HK-2 (cell line): ENCODE results near the gene GH2.
"Not testable (repeated sequence)": the region's sequence is repeated elsewhere in the genome, so short reads cannot be mapped to it uniquely, and the experiment has no call there.

Experiments
- DNase-seq: peaks from one replicate; pipeline ENCODE4 v3.0.0-alpha.2; 2018; ENCODE audit not compliant: unreplicated experiment

GH2 gene

DNA sequence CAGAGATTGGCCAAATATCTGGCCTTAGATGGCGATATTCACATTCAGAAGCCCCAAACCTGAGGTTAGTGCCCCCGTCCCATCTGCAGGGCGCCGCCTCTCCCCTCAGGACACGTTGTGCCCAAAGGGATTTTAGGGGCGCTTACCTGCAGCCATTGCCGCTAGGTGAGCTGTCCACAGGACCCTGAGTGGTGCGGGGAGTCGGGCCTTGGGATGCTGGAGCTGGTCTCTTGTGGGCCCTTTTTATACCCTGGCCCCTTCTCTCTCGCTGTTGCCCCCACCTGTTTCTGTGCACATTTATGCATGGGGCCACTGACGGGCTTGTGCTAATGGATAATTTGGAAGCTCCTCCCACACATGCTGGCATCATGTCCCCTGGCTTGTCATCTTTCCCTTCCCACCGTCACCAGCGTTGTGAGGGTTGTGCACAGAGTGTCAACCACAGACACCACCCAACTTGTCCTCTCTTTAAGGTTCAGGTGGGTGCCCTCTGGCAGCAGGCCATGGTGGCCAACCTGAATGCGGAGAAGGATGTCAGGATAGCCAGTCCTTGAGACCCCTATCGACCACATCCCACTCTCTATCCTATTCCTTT lies 29.4 kb upstream of the GH2 start, which contains the start of gene CSHL1:
CSHL1 (minus strand) TSS at position 218 of the 595 bp plus-strand sequence; CDS start at position 156, 62 bp downstream.
- no peak for DNase-seq

DNA sequence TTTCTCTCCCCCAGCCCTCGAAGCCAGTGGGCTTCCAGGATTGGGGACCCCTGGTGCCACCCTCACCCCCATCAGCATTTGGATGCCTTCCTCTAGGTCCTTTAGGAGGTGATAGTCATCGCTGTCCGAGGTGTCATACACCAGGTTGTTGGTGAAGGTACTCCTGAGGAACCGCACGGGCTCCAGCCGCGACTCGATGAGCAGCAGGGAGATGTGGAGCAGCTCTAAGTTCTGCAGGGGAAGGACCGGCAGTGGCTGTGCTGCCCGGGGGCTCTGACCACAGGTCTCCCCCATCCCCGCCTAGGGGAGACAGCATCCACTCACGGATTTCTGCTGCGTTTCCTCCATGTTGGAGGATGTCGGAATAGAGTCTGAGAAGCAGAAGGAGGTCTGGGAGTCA lies 28.4 kb upstream of the GH2 start:
- DNase-seq: no peak

DNA sequence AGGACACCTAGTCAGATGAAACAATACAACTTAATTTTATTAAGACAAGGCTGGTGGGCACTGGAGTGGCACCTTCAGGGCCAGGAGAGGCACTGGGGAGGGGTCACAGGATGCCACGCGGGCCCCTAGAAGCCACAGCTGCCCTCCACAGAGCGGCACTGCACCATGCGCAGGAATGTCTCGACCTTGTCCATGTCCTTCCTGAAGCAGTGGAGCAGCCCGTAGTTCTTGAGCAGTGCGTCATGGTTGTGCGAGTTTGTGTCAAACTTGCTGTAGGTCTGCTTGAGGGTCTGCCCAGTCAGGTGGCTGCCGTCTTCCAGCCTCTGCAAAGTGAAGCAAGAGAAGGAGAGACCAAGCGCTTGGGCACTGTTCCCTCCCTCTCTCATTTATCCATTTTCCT lies 27.8 kb upstream of the GH2 start:
- DNase-seq: not testable (repeated sequence)

DNA sequence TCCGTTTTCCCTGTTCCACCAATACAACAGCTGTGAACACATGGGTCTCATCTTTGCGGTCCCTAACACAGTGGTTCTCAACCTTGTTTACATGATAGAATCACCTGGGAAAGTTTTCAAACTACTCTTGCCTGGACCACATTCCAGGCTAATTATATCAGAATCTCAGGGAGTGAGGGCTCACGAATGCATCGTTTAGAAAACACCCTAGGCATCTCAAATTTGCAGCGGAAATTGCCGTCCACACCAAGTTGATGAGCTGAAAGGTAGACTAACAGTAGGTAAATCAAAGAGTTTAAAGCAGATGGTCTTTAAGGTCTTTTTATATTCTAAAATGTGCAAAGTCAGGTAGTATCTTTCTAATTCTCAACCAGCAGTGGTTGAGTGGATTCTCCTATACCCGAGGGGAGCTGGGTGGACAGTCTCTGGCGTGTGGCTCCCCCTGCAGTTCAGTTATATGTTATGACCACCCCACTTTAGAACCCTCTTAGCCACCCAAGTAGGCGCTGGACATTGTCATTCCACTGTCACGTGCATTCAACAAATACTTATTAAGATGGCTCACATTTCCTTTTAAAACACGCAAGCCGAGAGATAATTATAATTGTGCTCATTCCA lies 25.5 kb upstream of the GH2 start:
- DNase-seq: not testable (repeated sequence)

DNA sequence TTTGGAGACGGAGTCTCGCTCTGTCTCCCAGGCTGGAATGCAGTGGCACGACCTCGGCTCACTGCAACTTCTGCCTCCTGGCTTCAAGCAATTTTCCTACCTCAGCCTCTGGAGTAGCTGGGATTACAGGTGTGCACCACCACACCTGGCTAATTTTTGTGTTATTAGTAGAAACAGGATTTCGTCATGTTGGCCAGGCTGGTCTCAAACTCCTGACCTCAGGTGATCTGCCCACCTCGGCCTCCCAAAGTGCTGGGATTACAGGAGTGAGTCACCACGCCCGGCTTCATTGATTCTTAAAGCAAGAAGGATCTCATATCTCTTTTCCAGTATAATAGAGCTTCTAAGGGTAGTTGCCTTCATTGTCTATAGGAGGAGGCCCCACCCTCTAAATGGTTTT lies 23.1 kb upstream of the GH2 start:
- not testable (repeated sequence) for DNase-seq

DNA sequence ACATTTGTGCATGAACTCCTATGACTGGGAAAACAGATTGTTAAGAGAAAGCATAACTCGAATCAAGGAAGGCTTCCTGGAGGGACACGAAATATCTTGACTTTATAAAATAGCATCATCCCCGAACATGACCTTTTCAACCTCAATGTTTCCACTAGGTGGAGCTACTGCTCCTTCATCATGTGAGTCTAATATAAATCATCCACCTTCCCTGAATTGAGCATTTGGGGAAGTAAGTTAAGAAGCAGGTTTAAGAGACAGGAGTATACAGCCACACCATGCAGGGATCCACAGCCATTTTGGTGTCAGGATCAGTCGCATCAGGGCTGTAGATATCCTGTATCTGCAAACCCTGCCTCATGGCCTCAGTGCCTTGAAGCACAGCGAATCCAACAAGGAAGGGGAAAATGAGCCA lies 22.1 kb upstream of the GH2 start:
- DNase-seq: not testable (repeated sequence)

DNA sequence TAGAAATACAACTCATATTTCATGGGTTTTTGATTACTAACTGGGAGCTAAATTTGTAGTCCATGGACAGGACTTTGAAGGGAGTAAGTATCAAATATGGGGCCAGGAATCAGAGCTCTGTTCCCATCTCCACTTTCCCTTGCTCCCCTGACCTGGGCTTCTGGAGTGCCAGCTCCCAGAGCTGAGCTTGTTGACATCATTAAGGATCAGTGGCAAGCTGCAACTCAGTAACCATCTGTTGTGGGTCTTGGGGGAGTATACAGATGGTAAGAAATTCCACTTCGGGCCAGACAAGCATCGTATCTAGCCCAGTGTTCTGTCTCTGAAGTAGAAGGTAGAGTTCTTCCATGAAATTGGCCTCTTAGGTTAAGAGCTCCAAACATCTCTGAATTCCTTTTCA lies 20.2 kb upstream of the GH2 start:
- not testable (repeated sequence) for DNase-seq

DNA sequence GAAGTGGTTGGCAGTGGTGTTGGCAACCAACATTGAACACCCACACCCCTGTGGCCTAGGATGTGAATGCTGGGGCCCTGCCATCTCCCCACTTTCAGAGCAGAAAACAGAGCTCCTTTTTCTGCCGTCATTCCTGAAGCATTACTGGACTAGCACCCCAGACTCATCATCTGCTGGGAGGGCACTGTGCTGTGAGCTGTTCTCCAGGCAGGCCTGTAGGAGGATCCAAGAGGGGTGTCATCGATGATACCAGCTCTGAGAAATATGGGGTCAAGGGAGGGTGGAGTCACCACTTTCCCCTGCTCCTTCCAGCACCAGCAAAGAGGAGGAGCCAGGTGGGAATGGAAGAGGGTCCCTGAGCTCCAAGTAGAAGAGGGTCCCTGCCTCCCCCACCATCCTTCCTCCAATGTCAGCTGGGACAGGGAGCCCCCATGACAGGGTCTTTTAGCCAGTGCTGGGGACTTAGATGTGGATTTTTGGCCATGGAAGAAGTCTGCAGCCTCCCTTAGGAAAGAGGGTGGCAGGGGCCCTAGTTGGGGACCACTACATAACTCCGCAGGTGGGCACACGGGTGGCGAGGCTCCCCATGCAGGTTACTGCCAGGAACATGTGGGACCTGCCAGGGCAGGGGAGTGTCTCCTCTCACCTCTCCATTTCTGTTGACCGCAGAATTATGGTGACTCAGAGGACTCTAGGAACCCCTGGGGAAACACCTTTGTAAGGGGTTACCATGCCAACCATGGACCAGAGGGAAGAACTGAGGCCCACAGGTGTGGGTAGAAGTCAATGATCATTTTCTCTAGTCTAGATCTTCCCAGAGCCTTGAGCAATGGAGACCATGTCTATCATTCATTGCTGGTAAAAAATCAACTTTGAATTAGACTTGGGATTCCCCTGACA lies 17.4 kb upstream of the GH2 start:
- not testable (repeated sequence) for DNase-seq

DNA sequence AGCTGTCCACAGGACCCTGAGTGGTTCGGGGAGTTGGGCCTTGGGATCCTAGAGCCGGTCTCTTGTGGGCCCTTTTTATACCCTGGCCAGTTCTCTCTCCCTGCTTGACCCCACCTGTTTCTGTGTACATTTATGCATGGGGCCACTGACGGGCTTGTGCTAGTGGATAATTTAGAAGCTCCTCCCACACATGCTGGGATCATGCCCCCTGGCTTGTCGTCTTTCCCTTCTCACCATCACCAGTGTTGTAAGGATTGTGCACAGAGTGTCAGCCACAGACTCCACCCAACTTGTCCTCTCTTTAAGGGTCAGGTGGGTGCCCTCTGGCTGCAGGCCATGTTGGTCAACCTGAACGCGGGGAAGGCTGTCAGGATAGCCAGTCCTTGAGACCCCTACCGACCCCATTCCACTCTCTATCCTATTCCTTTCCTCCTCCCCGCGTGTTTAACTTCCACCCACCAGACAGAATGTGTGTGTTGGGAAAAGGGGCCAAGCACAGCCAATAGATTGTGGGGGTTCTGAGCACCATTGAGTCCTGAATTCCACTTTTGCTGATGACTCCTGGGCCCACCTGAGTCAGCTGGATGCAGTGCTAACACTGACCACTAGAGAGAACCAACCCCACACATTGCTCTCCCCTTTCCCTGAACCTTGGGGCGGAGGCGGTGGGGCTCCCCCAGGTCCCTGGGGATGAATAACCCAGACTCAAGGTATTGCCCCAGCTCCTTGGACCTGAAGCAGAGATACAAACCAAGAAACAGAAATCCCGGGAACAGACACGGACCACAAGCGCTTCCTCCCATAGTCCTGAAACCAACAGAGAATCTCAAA lies 15.0 kb upstream of the GH2 start, which contains the start of gene CSH1:
CSH1 (minus strand) TSS at position 51 of the 831 bp plus-strand sequence. CDS start 63 bp downstream, outside the sequence.
- DNase-seq: not testable (repeated sequence)

DNA sequence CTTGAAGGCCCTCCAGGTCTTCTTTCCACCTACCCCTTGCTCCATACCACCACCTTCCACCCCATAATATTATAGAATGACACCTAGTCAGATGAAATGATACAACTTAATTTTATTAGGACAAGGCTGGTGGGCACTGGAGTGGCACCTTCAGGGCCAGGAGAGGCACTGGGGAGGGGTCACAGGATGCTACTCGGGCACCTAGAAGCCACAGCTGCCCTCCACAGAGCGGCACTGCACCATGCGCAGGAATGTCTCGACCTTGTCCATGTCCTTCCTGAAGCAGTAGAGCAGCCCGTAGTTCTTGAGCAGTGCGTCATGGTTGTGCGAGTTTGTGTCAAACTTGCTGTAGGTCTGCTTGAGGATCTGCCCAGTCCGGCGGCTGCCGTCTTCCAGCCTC lies 13.1 kb upstream of the GH2 start:
- DNase-seq: not testable (repeated sequence)

DNA sequence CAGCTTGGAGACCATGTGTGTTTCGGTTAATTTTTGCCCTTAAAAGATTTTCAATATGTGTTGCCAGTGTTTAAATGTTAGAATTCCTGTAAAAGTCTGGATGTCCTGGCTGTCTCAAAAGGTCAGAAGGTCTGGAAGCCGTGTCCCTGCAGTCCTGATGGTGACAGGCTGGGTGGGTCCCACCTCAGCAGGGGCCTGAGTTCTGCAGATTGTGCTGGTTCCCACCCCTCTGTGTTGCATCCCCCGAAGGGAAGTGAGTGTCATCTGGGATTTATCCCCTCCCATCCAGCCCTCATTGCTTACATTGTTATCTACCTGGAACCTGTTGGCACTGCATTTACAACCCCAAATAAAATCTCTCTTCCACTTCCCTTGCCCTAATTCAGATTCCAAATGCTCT lies 12.3 kb upstream of the GH2 start:
- DNase-seq: not testable (repeated sequence)

DNA sequence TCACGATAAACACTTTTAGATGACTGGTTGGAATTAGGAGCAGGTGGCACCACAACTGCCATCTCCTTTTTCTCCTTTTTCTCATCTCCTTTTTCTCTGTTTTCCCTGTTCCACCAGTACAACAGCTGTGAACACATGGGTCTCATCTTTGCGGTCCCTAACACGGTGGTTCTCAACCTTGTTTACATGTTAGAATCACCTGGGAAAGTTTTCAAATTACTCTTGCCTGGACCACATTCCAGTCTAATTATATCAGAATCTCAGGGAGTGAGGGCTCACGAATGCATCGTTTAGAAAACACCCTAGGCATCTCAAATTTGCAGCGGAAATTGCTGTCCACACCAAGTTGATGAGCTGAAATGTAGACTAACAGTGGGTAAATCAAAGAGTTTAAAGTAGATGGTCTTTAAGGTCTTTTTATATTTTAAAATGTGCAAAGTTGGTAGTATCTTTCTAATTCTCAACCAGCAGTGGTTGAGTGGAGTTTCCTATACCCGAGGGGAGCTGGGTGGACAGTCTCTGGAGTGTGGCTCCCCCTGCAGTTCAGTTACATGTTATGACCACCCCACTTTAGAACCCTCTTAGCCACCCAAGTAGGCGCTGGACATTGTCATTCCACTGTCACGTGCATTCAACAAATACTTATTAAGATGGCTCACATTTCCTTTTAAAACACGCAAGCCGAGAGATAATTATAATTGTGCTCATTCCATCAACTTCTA lies 10.7 kb upstream of the GH2 start:
- not testable (repeated sequence) for DNase-seq

DNA sequence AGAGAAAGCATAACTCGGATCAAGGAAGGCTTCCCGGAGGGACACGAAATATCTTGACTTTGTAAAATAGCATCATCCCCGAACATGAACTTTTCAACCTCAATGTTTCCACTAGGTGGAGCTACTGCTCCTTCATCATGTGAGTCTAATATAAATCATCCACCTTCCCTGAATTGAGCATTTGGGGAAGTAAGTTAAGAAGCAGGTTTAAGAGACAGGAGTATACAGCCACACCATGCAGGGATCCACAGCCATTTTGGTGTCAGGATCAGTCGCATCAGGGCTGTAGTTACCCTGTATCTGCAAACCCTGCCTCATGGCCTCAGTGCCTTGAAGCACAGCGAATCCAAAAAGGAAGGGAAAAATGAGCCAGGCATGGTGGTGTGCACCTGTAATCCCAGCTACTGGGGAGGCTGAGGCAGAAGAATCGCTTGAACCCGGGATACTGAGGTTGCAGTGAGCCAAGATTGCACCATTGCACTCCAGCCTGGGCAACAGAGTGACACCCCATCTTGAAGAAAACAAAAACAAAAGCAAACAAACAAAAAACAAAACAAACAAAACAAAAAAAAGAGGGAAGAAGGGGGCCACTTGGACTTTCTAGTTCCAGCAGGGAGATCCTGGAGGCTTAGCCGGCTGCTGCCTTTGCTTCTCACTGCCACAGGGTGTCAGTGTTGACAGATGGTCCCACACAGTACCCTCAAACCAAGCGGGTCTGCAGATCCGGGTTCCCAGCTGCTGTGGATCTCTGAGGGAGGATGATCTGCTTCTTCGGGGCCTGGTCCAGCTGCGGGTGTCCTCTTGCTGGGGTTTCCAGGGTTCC lies 7.5 kb upstream of the GH2 start:
- not testable (repeated sequence) for DNase-seq

DNA sequence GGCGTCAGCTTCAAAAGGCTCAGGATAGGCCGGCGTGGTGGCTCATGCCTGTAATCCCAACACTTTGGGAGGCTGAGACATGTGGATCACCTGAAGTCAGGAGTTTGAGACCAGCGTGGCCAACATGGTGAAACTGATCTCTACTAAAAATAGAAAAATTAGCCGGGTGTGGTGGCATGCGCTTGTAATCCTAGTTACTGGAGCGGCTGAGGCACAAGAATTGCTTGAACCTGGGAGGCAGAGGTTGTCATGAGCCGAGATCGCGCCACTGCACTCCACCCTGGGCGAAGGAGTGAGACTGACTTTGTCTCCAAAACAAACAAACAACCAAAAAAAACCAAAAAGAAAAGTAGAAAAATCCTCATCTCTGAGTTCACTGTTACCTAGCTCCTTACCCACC lies 3.4 kb upstream of the GH2 start:
- DNase-seq: not testable (repeated sequence)

DNA sequence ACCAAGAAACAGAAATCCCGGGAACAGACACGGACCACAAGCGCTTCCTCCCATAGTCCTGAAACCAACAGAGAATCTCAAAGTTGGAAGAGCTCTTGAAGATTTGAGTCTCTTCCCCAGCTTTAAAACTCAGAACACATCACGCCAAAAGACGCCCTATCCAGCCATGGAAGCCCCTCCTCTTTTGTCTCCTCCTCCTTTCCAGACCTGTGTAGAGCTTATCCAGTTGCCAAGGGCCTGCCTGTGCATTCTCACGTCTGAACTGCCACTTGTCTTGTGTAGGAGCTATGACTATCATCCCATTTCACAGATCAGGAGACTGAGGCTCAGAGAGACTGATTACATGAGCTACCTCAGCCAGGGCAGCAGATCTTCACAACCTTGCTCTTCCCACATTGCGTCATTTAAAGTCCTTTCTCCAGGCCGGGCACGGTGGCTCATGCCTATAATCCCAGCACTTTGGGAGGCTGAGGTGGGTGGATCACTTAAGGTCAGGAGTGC lies 932 bp upstream of the GH2 start:
- not testable (repeated sequence) for DNase-seq

DNA sequence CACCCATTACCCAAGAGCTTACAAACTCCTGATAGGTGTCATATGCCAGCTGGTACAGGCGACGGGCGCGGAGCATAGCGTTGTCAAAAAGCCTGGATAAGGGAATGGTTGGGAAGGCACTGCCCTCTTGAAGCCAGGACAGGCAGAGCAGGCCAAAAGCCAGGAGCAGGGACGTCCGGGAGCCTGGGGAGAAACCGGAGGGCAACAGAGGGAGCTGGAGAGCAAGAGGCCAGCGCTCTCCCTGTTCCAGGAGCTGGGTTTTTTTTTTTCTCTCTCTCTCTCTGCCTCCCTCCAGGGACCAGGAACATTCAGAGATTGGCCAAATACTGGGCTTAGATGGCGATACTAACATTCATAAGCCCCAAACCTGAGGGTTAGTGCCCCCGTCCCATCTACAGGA lies 407 bp downstream of the GH2 start:
- not testable (repeated sequence) for DNase-seq

DNA sequence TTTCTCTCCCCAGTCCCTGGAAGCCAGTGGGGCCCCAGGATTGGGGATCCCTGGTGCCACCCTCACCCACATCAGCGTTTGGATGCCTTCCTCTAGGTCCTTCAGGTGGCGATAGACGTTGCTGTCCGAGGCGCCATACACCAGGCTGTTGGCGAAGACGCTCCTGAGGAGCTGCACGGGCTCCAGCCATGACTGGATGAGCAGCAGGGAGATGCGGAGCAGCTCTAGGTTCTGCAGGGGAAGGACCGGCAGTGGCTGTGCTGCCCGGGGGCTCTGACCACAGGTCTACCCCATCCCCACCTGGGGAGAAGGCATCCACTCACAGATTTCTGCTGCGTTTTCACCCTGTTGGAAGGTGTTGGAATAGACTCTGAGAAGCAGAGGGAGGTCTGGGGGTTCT lies 1.0 kb downstream of the GH2 start:
- no peak for DNase-seq

DNA sequence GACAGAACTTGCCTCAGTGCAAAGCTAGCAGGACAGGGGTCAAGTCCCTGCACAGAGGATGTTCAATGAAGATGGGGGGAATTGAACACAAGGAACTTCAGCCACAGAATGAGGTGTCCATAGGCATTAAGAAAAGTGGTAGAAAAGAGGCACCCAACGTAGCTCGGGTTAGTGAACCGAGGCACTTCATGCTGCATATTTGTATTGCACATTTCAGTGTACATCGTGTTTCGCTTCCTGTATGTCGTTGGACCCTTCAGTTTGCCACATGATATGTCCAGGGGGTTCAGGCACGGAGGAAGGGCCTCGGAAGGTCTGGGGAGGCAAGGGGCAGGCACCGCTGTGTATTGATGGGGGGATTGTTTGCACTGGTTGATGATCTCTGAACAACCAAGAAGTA lies 3.3 kb downstream of the GH2 start:
- not testable (repeated sequence) for DNase-seq

DNA sequence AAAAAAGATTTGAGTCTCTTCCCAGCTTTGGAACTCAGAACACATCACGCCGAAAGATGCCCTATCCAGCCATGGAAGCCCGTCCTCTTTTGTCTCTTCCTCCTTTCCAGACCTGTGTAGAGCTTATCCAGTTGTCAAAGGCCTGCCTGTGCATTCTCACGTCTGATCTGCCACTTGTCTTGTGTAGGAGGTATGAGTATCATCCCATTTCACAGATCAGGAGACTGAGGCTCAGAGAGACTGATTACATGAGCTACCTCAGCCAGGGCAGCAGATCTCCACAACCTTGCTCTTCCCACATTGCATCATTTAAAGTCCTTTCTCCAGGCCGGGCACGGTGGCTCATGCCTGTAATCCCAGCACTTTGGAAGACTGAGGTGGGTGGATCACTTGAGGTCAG lies 7.1 kb downstream of the GH2 start:
- DNase-seq: not testable (repeated sequence)
